Tibial nerve (tissue), 4 donors: Measurements from ENCODE around the gene VCX3A.

Experiments
- CTCF ChIP-seq, 5 experiments: fragments of 200-600 bp in 3 of 5; fragments of 450-650 bp in 2 of 5; sonication (generic) in 3 of 5; IDR thresholded peaks; one replicate each; pipeline ENCODE4 v1.5.1; 2016 to 2019; ENCODE audit warnings: antibody characterized with exemption in 5 of 5, mild to moderate bottlenecking in 3 of 5, moderate library complexity in 2 of 5
- EP300 ChIP-seq, 2 donors: sonication (generic); formaldehyde crosslinking; IDR thresholded peaks; one replicate each; pipeline ENCODE4 v1.6.1; 2017; ENCODE audit warnings: antibody characterized with exemption in 2 of 2, mild to moderate bottlenecking in 1 of 2

DNA sequence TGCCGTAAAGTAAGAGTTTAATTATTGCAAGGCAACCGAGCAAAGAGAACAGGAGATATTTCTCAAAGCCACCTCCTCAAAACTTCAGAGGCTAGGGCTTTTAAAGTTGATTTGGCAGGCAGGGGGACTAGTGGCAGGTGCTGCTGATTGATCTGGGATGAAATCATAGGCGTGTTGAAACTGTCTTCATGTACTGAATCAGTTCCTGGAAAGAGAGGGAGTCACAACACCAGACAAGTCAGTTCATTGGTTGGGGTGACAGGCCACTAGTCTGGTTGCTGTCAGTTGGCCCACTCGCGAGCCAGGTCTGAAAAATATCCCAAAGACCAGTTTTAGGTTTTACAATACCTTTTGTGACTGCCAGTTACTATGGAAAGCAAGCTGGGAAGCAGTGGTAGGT, 10.8 kb upstream of the VCX3A start:
- TF ChIP-seq CTCF (IDR thresholded peaks at IDR 0.05) = no peak
- no peak for TF ChIP-seq EP300 (IDR thresholded peaks at IDR 0.05)
